Measurements from ENCODE around the gene MTMR12.

DNA sequence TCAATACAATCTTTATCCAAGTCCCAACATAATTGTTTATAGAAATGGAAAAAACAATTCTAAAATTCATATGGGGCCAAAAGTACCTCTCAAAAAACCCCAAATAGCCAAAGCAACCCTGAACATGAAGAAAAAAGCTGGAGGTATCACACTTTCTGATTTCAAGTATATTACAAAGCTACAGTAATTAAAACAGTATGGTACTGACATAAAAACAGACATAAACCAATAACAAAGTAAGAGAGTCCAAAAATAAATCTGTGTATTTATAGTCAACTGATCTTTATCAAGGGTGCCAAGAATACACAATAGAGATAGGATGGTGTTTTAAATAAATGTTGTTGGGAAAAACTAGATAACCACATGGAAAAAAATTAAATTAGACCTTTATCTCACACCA, 125.1 kb downstream of the MTMR12 start:
- TF ChIP-seq, protein P1, sequence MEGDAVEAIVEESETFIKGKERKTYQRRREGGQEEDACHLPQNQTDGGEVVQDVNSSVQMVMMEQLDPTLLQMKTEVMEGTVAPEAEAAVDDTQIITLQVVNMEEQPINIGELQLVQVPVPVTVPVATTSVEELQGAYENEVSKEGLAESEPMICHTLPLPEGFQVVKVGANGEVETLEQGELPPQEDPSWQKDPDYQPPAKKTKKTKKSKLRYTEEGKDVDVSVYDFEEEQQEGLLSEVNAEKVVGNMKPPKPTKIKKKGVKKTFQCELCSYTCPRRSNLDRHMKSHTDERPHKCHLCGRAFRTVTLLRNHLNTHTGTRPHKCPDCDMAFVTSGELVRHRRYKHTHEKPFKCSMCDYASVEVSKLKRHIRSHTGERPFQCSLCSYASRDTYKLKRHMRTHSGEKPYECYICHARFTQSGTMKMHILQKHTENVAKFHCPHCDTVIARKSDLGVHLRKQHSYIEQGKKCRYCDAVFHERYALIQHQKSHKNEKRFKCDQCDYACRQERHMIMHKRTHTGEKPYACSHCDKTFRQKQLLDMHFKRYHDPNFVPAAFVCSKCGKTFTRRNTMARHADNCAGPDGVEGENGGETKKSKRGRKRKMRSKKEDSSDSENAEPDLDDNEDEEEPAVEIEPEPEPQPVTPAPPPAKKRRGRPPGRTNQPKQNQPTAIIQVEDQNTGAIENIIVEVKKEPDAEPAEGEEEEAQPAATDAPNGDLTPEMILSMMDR (conservative IDR thresholded peaks at IDR 0.05), result no peak
- TF ChIP-seq EZH2 (IDR thresholded peaks at IDR 0.05; ENCODE audit: low read depth), result no peak
